Heart left ventricle (tissue), 16 donors: ENCODE measurements around the gene SCYL1. TPM values are rescaled to one million over a fixed set of nuclear protein-coding genes. Genes with fewer than 3 reads are reported as not detected.

Source experiments
- ATAC-seq, 4 donors: fragments of 200-7000 bp; cut with Tn5 transposase; one replicate each; pipeline ENCODE4 v1.9.1; 2020 to 2022; ENCODE audit warnings: moderate library complexity in 4 of 4, mild to moderate bottlenecking in 3 of 4, moderate number of reproducible peaks in 1 of 4
- DNase-seq, 5 donors: peaks; one replicate each; pipeline ENCODE4 v3.0.0-alpha.2; 2020
- H3K27ac ChIP-seq, 12 donors: fragments of 200-600 bp; sonication (generic) in 4 of 12; one replicate each; pipeline versions ENCODE4 v1.5.0 to v1.8.0; 2016 to 2022; ENCODE audit warnings: mild to moderate bottlenecking in 2 of 12
- H3K27me3 ChIP-seq, 9 donors: fragments of 200-600 bp; sonication (generic) in 2 of 9; one replicate each; pipeline versions ENCODE4 v1.5.1 to v1.8.0; 2016 to 2022; ENCODE audit warnings: mild to moderate bottlenecking in 3 of 9
- H3K36me3 ChIP-seq, 9 donors: fragments of 200-600 bp; sonication (generic) in 2 of 9; one replicate each; pipeline versions ENCODE4 v1.5.0 to v1.8.0; 2018 to 2022; ENCODE audit warnings: mild to moderate bottlenecking in 2 of 9
- H3K4me1 ChIP-seq, 12 donors: fragments of 200-600 bp; sonication (generic) in 4 of 12; one replicate each; pipeline versions ENCODE4 v1.5.0 to v1.8.0; 2016 to 2022; ENCODE audit warnings: mild to moderate bottlenecking in 3 of 12
- H3K4me3 ChIP-seq, 12 donors: fragments of 200-600 bp; sonication (generic) in 4 of 12; one replicate each; pipeline versions ENCODE4 v1.5.0 to v1.8.0; 2017 to 2022; ENCODE audit warnings: mild to moderate bottlenecking in 9 of 12, moderate library complexity in 4 of 12
- H3K9me3 ChIP-seq, 12 donors: fragments of 200-600 bp; sonication (generic) in 4 of 12; one replicate each; pipeline versions ENCODE4 v1.5.0 to v1.8.0; 2016 to 2022; ENCODE audit warnings: mild to moderate bottlenecking in 1 of 12
- POLR2A ChIP-seq, 2 donors: fragments of 450-650 bp; IDR thresholded peaks; one replicate each; pipeline ENCODE4 v1.6.1; 2017; ENCODE audit warnings: antibody characterized with exemption in 2 of 2, mild to moderate bottlenecking in 2 of 2, moderate library complexity in 2 of 2
- WGBS, 4 donors: extraction: QIAGEN DNeasy Blood & Tissue Kit in 2 of 4; methylation state at CpG; one replicate each; pipeline versions ENCODE4 v1.1.5 to v1.1.7; 2013 to 2018; 5-methylcytosine and 5-hydroxymethylcytosine counted together
- intact Hi-C, 10 donors: fragments of 100-400 bp; cut with DNase I; formaldehyde crosslinking; loops; one replicate each; pipeline versions ENCODE4 v1.11.1 to v1.14.2; 2022
- polyA plus RNA-seq, 2 donors: library from polyadenylated mRNA; stranded (reverse); fragments of 200-250 nt; gene quantifications; one replicate each; pipeline ENCODE4 v1.2.3, GENCODE V29; 2013
- total RNA-seq, 9 donors: library from RNA; depleted of rRNA in 2 of 9; stranded (reverse); fragments of >200 nt in 2 of 9; fragmentation: NEBNext Ultra II Directional in 3 of 9; extraction: Animal tissue kit (Norgen Biotek cat#: 25700) in 3 of 9; gene quantifications; one replicate each; pipeline versions ENCODE4 v1.1.0 to v1.2.4, GENCODE V29; 2016 to 2023
- TF ChIP-seq, protein P1 (sequence below), 12 donors: fragments of 200-600 bp; sonication (generic) in 4 of 12; IDR thresholded peaks; one replicate each; pipeline versions ENCODE4 v1.5.0 to v1.8.0; 2018 to 2022; ENCODE audit warnings: antibody characterized with exemption in 12 of 12, mild to moderate bottlenecking in 5 of 12
- donor health status: ischemic (EF 13 %, LVEDD 7.1; RV severe dilation, severe dysfunction).
- donor health status: healthy with polysubstance abuse.
- donor health status: DM: no; HTN: yes; CAD: no.
- donor health status: DM: no; HTN: no; CAD: no.
- donor health status: ischemic (EF 25% LVEDD 6.9; RV normal size, moderate dysfunction).
- donor health status: ischemic (EF 25% LVEDD 5.7; RV mildly dilated, moderate dysfunction).
- donor health status: healthy.
- donor health status: DM: yes; HTN: yes; CAD: no.
- donor health status: ischemic (EF 35%, LVEDD 5.7; RV mildly dilated, moderate dysfunction).
- donor health status: nonischemic (EF 11% LVEDD 7.7; RV severe dilation, severe dysfunction).
- donor health status: DM: yes; HTN: yes; CAD: no.
- donor health status: PGD.
- donor health status: ischemic (EF 29% LVEDD 5.4; RV normal size, mild dysfunction).
- donor health status: nonischemic (EF 23%, LVEDD 6.1; RV moderate dilation, normal function).

SCYL1 gene
- total and polyA plus RNA-seq, 11 donors = 51.6 to 135 (median 64.2) TPM

GRCh38 chr11:65478388-65479183 lies 46.3 kb upstream of the SCYL1 start:
- TF ChIP-seq, protein P1, sequence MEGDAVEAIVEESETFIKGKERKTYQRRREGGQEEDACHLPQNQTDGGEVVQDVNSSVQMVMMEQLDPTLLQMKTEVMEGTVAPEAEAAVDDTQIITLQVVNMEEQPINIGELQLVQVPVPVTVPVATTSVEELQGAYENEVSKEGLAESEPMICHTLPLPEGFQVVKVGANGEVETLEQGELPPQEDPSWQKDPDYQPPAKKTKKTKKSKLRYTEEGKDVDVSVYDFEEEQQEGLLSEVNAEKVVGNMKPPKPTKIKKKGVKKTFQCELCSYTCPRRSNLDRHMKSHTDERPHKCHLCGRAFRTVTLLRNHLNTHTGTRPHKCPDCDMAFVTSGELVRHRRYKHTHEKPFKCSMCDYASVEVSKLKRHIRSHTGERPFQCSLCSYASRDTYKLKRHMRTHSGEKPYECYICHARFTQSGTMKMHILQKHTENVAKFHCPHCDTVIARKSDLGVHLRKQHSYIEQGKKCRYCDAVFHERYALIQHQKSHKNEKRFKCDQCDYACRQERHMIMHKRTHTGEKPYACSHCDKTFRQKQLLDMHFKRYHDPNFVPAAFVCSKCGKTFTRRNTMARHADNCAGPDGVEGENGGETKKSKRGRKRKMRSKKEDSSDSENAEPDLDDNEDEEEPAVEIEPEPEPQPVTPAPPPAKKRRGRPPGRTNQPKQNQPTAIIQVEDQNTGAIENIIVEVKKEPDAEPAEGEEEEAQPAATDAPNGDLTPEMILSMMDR (IDR thresholded peaks at IDR 0.05) = no peak
- peak in 1 of 2 donors; percentile 48 for TF ChIP-seq POLR2A (IDR thresholded peaks at IDR 0.05)
- intact Hi-C loops = loop anchor here in 2 of 10 donors (2.0 kb wide), 2 partner anchors 14 to 20 kb away; partner anchors contain the start of gene MALAT1 (in 1 of the 2)
- H3K4me3 ChIP-seq = peak overlapping the region; percentile 16 to 94 (median 79)
- DNase-seq (peak; percentile 77 to 92 (median 81)), ATAC-seq (peak; percentile 6 to 61 (median 36))
- H3K9me3 ChIP-seq = no peaks in the 10 kb centered on the region
- 30 to 64% (median 38%) methylated on average over 17 to 33 of the region's 33 CpGs for WGBS, 4 donors
- peak overlapping the region; percentile 96 to 100 (median 100) for H3K27ac ChIP-seq
- peaks cover 5 to 57% (median 44%) of the 10 kb centered on the region in 12 donors for H3K4me1 ChIP-seq
- H3K36me3 ChIP-seq = no peaks in the 10 kb centered on the region
- H3K27me3 ChIP-seq = no peaks in the 10 kb centered on the region

DNA sequence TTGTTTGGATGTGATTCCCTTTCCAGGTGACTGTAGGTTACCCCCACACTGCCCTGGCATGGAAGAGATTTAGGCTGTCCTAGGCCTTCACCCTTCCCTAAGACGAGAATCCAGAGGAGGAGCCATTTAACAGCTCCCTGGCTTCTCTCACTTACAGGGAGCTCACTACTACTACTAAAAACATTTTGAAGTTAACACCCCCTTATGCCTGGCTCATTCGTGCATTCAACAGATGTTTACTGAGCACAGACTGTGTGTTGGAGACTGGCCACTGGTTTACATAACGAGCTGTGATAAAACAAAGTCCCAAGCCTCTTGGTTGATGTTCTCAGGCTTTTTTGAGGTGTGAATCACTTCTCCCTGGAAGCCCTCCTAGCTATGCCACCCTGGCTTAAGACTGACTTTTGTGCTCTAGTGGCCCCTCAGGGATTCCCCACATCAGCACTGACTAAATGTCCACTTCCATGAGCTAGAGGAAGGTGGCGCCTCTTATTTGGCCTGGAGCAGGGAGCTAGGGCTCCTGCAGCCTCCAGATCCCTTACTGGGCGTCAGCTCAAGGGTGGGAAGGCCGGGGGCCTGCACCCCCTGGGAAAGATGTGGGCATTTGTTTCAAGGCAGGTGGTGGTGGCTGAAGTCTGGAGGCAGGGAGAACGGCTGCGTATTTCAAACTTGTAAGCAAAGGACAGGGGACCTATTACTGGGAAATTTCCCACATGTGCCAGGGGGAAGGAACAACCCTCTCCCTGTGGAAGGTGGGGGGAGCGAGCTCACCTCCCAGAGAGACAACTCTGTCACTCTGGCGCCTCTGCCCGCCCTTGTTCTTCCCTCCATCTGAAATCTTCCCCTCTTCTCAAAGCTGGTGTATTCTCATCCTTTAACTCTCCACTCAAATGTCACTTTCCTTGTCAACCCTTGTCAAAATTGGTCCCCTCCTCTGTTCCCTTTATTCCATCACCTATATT lies 45.4 kb upstream of the SCYL1 start:
- peak; percentile 45 to 57 (median 49) for ATAC-seq
- Histone ChIP-seq H3K27me3 (no peaks in the 10 kb centered on the region), H3K9me3 (no peaks in the 10 kb centered on the region), H3K36me3 (no peaks in the 10 kb centered on the region), H3K4me3 (peak overlapping the region in 11 of 12 donors; percentile 16 to 94 (median 78)), H3K4me1 (peaks cover 5 to 57% (median 44%) of the 10 kb centered on the region in 12 donors), H3K27ac (peak overlapping the region; percentile 96 to 100 (median 100))
- intact Hi-C loops = loop anchor here in 2 of 10 donors (2.0 kb wide), 2 partner anchors 13 to 19 kb away; partner anchors contain the start of gene MALAT1 (in 1 of the 2)
- TF ChIP-seq, protein P1 (IDR thresholded peaks at IDR 0.05) = peak in 11 of 12 donors; percentile 13 to 65 (median 44)
- TF ChIP-seq POLR2A (IDR thresholded peaks at IDR 0.05) = peak in 1 of 2 donors; percentile 41
- 33 to 38% (median 35%) methylated on average over 11 of the region's 11 CpGs for WGBS, 4 donors
- peak in 4 of 5 donors; percentile 73 to 79 (median 76) for DNase-seq

DNA sequence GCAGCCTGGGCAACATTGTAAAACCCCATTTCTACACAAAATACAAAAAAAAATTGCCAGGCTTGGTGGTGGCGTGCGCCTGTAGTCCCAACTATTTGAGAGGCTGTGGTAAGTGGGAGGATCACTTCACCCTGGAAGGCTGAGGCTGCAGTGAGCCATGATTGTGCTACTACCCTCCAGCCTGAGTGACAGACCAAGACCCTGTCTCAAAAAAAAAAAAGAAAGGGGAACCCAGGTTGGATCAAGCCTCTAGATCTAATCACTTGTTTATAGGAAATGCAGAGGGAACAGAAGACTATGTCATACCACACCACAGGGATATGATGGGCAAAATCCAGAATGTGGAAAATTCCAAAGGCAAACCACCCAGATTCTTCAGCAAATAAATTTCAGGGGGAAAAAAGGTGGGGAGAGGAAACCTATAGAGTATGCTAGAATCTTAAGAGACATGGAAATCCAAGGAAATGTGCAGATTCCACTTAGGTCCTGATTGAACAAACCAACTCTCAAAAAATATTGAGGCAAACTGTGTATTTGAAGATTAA lies 42.5 kb upstream of the SCYL1 start:
- peaks cover 0 to 68% (median 58%) of the 10 kb centered on the region in 12 donors for H3K4me1 ChIP-seq
- no peak for ATAC-seq
- 98 to 100% (median 99%) methylated on average over 2 of the region's 2 CpGs for WGBS, 4 donors
- intact Hi-C loops = no loop called here
- no peaks in the 10 kb centered on the region for H3K27me3 ChIP-seq
- H3K9me3 ChIP-seq = no peaks in the 10 kb centered on the region
- TF ChIP-seq, protein P1 (IDR thresholded peaks at IDR 0.05) = no peak
- no peak for TF ChIP-seq POLR2A (IDR thresholded peaks at IDR 0.05)
- DNase-seq = no peak
- no peaks in the 10 kb centered on the region for H3K36me3 ChIP-seq
- peak overlapping the region in 3 of 12 donors; percentile 27 to 100 (median 100) for H3K27ac ChIP-seq
- no peak overlapping the region for H3K4me3 ChIP-seq
